ENCODE results near the gene UBE2D2. TPM values are rescaled to one million over a fixed set of nuclear protein-coding genes. Genes with fewer than 3 reads are reported as not detected.

UBE2D2 gene
- total and polyA plus RNA-seq, 10 of the 15 experiments (the other 5 are each of a cell fraction or from before 2014, with no cell fraction given) = 58.6 to 245 (median 128) TPM

- no peak for TF ChIP-seq E4F1 (IDR thresholded peaks at IDR 0.05; ENCODE audit: borderline replicate concordance, partially characterized antibody)
Measured at GRCh38 chr5:139658501-139658927, 97.4 kb downstream of the UBE2D2 start (continued).

DNA sequence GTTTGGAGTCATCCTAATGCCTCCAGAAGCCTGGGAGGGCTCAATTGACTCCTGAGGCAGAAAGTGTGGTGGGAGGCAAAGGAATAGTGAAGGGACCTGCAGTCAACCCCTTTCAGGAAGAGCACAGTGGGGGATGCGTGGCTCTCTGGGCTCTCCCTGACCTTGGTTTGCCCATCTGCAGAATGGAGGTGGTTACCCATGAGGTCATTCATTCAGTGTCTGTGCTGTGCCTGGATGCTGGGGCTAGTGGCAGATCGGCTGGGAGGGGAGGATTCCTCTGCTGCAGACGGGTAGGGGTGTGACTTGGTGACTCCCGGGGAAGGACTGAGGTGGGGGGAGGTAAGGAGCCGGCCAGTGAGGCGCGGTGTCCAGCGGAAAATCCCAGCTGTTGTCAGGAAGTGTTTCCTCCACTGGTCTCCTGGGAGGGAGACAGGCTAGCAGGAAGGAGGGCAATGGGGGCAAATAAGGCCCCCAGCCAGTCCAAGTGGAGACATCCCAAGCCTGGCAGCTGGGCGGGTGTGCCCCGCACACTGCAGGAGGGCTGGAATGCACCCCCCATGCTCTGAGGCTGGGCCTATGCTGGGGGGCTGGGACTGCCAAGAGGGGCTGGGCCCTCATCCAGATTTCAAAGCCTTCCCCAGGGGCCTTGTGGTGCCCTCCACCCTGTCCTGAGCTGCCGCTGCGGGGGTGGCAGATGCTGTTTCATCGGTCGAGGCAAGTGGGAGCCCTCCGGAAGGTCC is 98.0 kb downstream of the UBE2D2 start:
- H3K27ac ChIP-seq (ENCODE audit: control insufficient read depth, insufficient read depth) = peak overlapping the region; percentile 80
- ChIA-PET SMC1A (ENCODE audit: uncharacterized antibody, unreplicated experiment) (interaction anchor here (1.0 to 13.6 kb wide), 10 partner anchors 8 to 135 kb away, joined by 3 to 151 read pairs (median 4); partner anchors contain the start of gene CXXC5), CTCF (interaction anchor here (0.8 to 3.8 kb wide), 4 partner anchors 10 to 52 kb away, joined by 3 to 24 read pairs (median 8); no protein-coding TSS in a partner anchor), POLR2A (interaction anchor here (0.5 to 16.9 kb wide), 9 partner anchors 8 to 86 kb away, joined by 3 to 163 read pairs (median 10); partner anchors contain the start of gene CXXC5), RAD21 (ENCODE audit: unreplicated experiment) (interaction anchor here (0.5 to 5.8 kb wide), 7 partner anchors 9 to 107 kb away, joined by 3 to 89 read pairs (median 18); partner anchors contain the start of gene CXXC5)
- H4K20me1 ChIP-seq (ENCODE audit: control insufficient read depth, insufficient read depth) = peaks cover under 1% of the 10 kb centered on the region; the same call in 1 of the 2 replicates
- H3K9me3 ChIP-seq (replicated peaks; ENCODE audit: control insufficient read depth, insufficient read depth, low read length) = no peaks in the 10 kb centered on the region
- peaks cover 97% of the 10 kb centered on the region for H3K79me2 ChIP-seq (ENCODE audit: control insufficient read depth, insufficient read depth, low read length)
- DNase-seq (ENCODE audit: low read depth, low spot score) (no peak), ATAC-seq (peak; percentile 55), FAIRE-seq (no peak)
- H3K4me3 ChIP-seq = peak overlapping the region; percentile 64
- intact Hi-C loops (cut with micrococcal nuclease; ENCODE audit: unreplicated experiment) (no loop called here), in situ Hi-C loops (cut with MboI) (no loop called here)
- no TSS peak for BruUV-seq (replicated peaks)
- WGBS (ENCODE audit: insufficient coverage, insufficient replicate concordance, low lambda C conversion rate, missing lambda C conversion rate) = 36% methylated on average over 14 of the region's 15 CpGs
- H3K36me3 ChIP-seq (ENCODE audit: control insufficient read depth in 2 of 2, insufficient read depth in 2 of 2, low read length in 1 of 2) = peaks cover 3 to 7% of the 10 kb centered on the region in 2 experiments; a peak in 3 of 4 replicates
- peak overlapping the region; percentile 76 for H3K9ac ChIP-seq (ENCODE audit: control insufficient read depth, insufficient read depth, low read length)
- H3K27me3 ChIP-seq (replicated peaks in 1 of 2; ENCODE audit: control insufficient read depth in 2 of 2, insufficient read depth in 2 of 2, low read length in 1 of 2) = no peaks in the 10 kb centered on the region
- no peak overlapping the region for H2AFZ ChIP-seq (ENCODE audit: control insufficient read depth, low read depth, low read length)
- peaks cover 97% of the 10 kb centered on the region for H3K4me1 ChIP-seq (ENCODE audit: control insufficient read depth, insufficient read depth, low read length)
- peak overlapping the region; percentile 83 for H3K4me2 ChIP-seq (ENCODE audit: control insufficient read depth, insufficient read depth)
- TF ChIP-seq BCL11A (IDR thresholded peaks at IDR 0.05; ENCODE audit: low read depth, low read length) = no peak
- TF ChIP-seq SPI1 (IDR thresholded peaks at IDR 0.05; ENCODE audit: borderline replicate concordance, insufficient read depth, low read depth, low read length) = no peak
- TF ChIP-seq IKZF1 (conservative IDR thresholded peaks at IDR 0.05) = peak; percentile 60
- 0 out of 2 replicates have a peak, but pooled peaks have one; percentile 19 for TF ChIP-seq NBN (IDR thresholded peaks at IDR 0.05)
- TF ChIP-seq GATAD2B (conservative IDR thresholded peaks at IDR 0.05; ENCODE audit: low read depth) = peak; percentile 64; the same call in 1 of the 2 replicates
- TF ChIP-seq, protein P1, sequence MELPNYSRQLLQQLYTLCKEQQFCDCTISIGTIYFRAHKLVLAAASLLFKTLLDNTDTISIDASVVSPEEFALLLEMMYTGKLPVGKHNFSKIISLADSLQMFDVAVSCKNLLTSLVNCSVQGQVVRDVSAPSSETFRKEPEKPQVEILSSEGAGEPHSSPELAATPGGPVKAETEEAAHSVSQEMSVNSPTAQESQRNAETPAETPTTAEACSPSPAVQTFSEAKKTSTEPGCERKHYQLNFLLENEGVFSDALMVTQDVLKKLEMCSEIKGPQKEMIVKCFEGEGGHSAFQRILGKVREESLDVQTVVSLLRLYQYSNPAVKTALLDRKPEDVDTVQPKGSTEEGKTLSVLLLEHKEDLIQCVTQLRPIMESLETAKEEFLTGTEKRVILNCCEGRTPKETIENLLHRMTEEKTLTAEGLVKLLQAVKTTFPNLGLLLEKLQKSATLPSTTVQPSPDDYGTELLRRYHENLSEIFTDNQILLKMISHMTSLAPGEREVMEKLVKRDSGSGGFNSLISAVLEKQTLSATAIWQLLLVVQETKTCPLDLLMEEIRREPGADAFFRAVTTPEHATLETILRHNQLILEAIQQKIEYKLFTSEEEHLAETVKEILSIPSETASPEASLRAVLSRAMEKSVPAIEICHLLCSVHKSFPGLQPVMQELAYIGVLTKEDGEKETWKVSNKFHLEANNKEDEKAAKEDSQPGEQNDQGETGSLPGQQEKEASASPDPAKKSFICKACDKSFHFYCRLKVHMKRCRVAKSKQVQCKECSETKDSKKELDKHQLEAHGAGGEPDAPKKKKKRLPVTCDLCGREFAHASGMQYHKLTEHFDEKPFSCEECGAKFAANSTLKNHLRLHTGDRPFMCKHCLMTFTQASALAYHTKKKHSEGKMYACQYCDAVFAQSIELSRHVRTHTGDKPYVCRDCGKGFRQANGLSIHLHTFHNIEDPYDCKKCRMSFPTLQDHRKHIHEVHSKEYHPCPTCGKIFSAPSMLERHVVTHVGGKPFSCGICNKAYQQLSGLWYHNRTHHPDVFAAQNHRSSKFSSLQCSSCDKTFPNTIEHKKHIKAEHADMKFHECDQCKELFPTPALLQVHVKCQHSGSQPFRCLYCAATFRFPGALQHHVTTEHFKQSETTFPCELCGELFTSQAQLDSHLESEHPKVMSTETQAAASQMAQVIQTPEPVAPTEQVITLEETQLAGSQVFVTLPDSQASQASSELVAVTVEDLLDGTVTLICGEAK (IDR thresholded peaks at IDR 0.05; ENCODE audit: borderline replicate concordance) = no peak
- TF ChIP-seq MEF2A (IDR thresholded peaks at IDR 0.05; ENCODE audit: insufficient read depth, low read depth, low read length) = no peak
- TF ChIP-seq NR2C2 (IDR thresholded peaks at IDR 0.05; ENCODE audit: borderline replicate concordance, control insufficient read depth, insufficient read length, low read depth) = no peak
- peak; percentile 95 for TF ChIP-seq ATF7 (IDR thresholded peaks at IDR 0.05; ENCODE audit: low read depth)
- no peak for TF ChIP-seq KDM1A (IDR thresholded peaks at IDR 0.05; ENCODE audit: borderline replicate concordance)
- no peak for TF ChIP-seq SRF (IDR thresholded peaks at IDR 0.05; ENCODE audit: low read depth in 2 of 2, low read length in 2 of 2)
- TF ChIP-seq EGR1 (IDR thresholded peaks at IDR 0.05; ENCODE audit: borderline replicate concordance in 1 of 2, low read depth in 2 of 2, low read length in 2 of 2) = peak in 1 of 2 experiments; percentile 59; a peak in 1 of 3 replicates
- TF ChIP-seq KLF5 (IDR thresholded peaks at IDR 0.05; ENCODE audit: partially characterized antibody) = no peak
- no peak for TF ChIP-seq CHD4 (IDR thresholded peaks at IDR 0.05)
